Activated CD4-positive, alpha-beta T cell treated with anti-CD3 and anti-CD28 coated beads for 24 hours (primary cell): ENCODE results near the gene TMEM247.
"Not testable (repeated sequence)": the region's sequence is repeated elsewhere in the genome, so short reads cannot be mapped to it uniquely, and the experiment has no call there.

Experiments
- DNase-seq, 2 donors: peaks; one replicate each; pipeline ENCODE4 v3.0.0-alpha.2; 2020; ENCODE audit warnings: low read depth in 2 of 2

TMEM247 gene

GRCh38 chr2:46510598-46511177 is 31.3 kb downstream of the TMEM247 start:
- DNase-seq: no peak

GRCh38 chr2:46512185-46512584 is 32.8 kb downstream of the TMEM247 start:
- no peak for DNase-seq

GRCh38 chr2:46514738-46515137 is 35.4 kb downstream of the TMEM247 start:
- DNase-seq: no peak

GRCh38 chr2:46517485-46517884 is 38.1 kb downstream of the TMEM247 start:
- DNase-seq: no peak

- no peak for DNase-seq
Observed at GRCh38 chr2:46518861-46519260, 39.5 kb downstream of the TMEM247 start.

GRCh38 chr2:46519265-46519664 is 39.9 kb downstream of the TMEM247 start:
- DNase-seq: no peak

- DNase-seq: no peak
Observed at GRCh38 chr2:46520130-46520711, 40.9 kb downstream of the TMEM247 start.

GRCh38 chr2:46521215-46521683 is 41.9 kb downstream of the TMEM247 start:
- no peak for DNase-seq

GRCh38 chr2:46522385-46522784 is 43.0 kb downstream of the TMEM247 start:
- DNase-seq: not testable (repeated sequence)

- DNase-seq: no peak
Observed at GRCh38 chr2:46525522-46526155, 46.3 kb downstream of the TMEM247 start.

GRCh38 chr2:46528880-46529279 is 49.5 kb downstream of the TMEM247 start:
- no peak for DNase-seq

- no peak for DNase-seq
Observed at GRCh38 chr2:46530639-46531038, 51.3 kb downstream of the TMEM247 start.

GRCh38 chr2:46531863-46532262 is 52.5 kb downstream of the TMEM247 start:
- no peak for DNase-seq
